Esophagus muscularis mucosa (tissue), 4 donors: ENCODE data around the gene UBE2G1. TPM values are rescaled to one million over a fixed set of nuclear protein-coding genes. Genes with fewer than 3 reads are reported as not detected.

Experiments used
- DNase-seq: peaks from one replicate; pipeline ENCODE4 v3.0.0-alpha.2; 2017; ENCODE audit errors: extremely low spot score
- H3K27ac ChIP-seq, 4 donors: fragments of 200-600 bp; sonication (generic); replicated peaks in 1 of 4; 1 replicate in 3 of 4; 2 replicates in 1 of 4; pipeline ENCODE4 v1.5.1; 2016 to 2019; ENCODE audit warnings: mild to moderate bottlenecking in 1 of 4
- H3K27me3 ChIP-seq, 4 donors: fragments of 200-600 bp; sonication (generic); one replicate each; pipeline versions ENCODE4 v1.5.1 to v1.6.0; 2016 to 2019
- H3K36me3 ChIP-seq, 4 donors: fragments of 200-600 bp; sonication (generic); one replicate each; pipeline ENCODE4 v1.5.1; 2016 to 2019
- H3K4me1 ChIP-seq, 4 donors: fragments of 200-600 bp; sonication (generic); one replicate each; pipeline ENCODE4 v1.5.1; 2016 to 2019
- H3K4me3 ChIP-seq, 4 donors: fragments of 200-600 bp; sonication (generic); 1 replicate in 2 of 4; 2 replicates in 2 of 4; pipeline ENCODE4 v1.5.1; 2016 to 2019; ENCODE audit warnings: mild to moderate bottlenecking in 4 of 4, moderate library complexity in 1 of 4
- H3K9me3 ChIP-seq, 4 donors: fragments of 200-600 bp; sonication (generic); 1 replicate in 3 of 4; 2 replicates in 1 of 4; pipeline ENCODE4 v1.5.1; 2016 to 2019
- CTCF ChIP-seq, 3 experiments: fragments of 200-600 bp in 2 of 3; fragments of 450-650 bp in 1 of 3; sonication (generic) in 2 of 3; IDR thresholded peaks; one replicate each; pipeline ENCODE4 v1.5.1; 2017 to 2019; ENCODE audit warnings: antibody characterized with exemption in 3 of 3, mild to moderate bottlenecking in 2 of 3, moderate library complexity in 1 of 3
- EP300 ChIP-seq: sonication (generic); formaldehyde crosslinking; IDR thresholded peaks from one replicate; pipeline ENCODE4 v1.6.1; 2017; ENCODE audit warnings: antibody characterized with exemption
- POLR2A ChIP-seq: fragments of 450-650 bp; IDR thresholded peaks from one replicate; pipeline ENCODE4 v1.6.1; 2017; ENCODE audit warnings: antibody characterized with exemption, moderate library complexity, mild to moderate bottlenecking, low read depth
- POLR2AphosphoS5 ChIP-seq, 2 donors: sonication (generic); formaldehyde crosslinking; IDR thresholded peaks; one replicate each; pipeline ENCODE4 v1.6.1; 2017; ENCODE audit warnings: antibody characterized with exemption in 2 of 2
- WGBS: methylation state at CpG from one replicate; pipeline ENCODE4 v1.1.5; 2018; 5-methylcytosine and 5-hydroxymethylcytosine counted together
- intact Hi-C: fragments of 100-400 bp; cut with DNase I; formaldehyde crosslinking; loops from one replicate; pipeline ENCODE4 v1.15.1; 2023
- total RNA-seq, 4 donors: library from RNA; depleted of rRNA; stranded (reverse); fragments of >200 nt; gene quantifications; one replicate each; pipeline versions ENCODE4 v1.1.0 to v1.2.1, GENCODE V29; 2016

UBE2G1 gene
- total RNA-seq, 4 donors from 2014 or later = 53.7 to 84.3 (median 61.2) TPM

- no peaks in the 10 kb centered on the region for H3K4me1 ChIP-seq
- no peak overlapping the region for H3K27ac ChIP-seq
- no peaks in the 10 kb centered on the region for H3K9me3 ChIP-seq
- no peak for DNase-seq
- intact Hi-C loops = no loop called here
- WGBS = 94% methylated on average over 6 of the region's 6 CpGs
- TF ChIP-seq POLR2AphosphoS5 (IDR thresholded peaks at IDR 0.05) (no peak), CTCF (IDR thresholded peaks at IDR 0.05) (no peak)
- no peaks in the 10 kb centered on the region for H3K27me3 ChIP-seq
- H3K36me3 ChIP-seq = no peaks in the 10 kb centered on the region
- H3K4me3 ChIP-seq = no peak overlapping the region
These were observed 31.4 kb upstream of the UBE2G1 start for GRCh38 chr17:4397840-4398239.

DNA sequence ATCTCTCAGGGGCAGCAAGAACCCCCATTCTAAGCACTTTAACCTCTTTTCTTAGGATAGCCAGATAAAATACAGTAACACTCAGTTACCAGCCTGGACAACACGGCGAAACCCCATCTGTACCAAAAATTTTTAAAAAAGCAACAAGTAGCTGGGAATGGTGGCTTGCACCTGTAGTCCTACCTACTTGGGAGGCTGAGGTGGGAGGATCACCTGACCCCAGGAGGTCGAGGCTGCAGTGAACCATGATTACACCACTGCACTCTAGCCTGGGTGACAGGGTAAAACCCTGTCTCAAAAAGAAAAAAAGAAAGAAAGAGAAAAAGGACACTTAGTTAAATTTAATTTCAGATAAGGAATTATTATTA, 28.6 kb upstream of the UBE2G1 start:
- TF ChIP-seq CTCF (IDR thresholded peaks at IDR 0.05) (no peak), EP300 (no peak), POLR2A (no peak), POLR2AphosphoS5 (IDR thresholded peaks at IDR 0.05) (no peak)
- H3K4me3 ChIP-seq = no peak overlapping the region
- no peaks in the 10 kb centered on the region for H3K9me3 ChIP-seq
- H3K27me3 ChIP-seq = no peaks in the 10 kb centered on the region
- WGBS = 92% methylated on average over 3 of the region's 3 CpGs
- no peaks in the 10 kb centered on the region for H3K4me1 ChIP-seq
- no peak overlapping the region for H3K27ac ChIP-seq
- no peak for DNase-seq
- intact Hi-C loops = no loop called here
- H3K36me3 ChIP-seq = no peaks in the 10 kb centered on the region

DNA sequence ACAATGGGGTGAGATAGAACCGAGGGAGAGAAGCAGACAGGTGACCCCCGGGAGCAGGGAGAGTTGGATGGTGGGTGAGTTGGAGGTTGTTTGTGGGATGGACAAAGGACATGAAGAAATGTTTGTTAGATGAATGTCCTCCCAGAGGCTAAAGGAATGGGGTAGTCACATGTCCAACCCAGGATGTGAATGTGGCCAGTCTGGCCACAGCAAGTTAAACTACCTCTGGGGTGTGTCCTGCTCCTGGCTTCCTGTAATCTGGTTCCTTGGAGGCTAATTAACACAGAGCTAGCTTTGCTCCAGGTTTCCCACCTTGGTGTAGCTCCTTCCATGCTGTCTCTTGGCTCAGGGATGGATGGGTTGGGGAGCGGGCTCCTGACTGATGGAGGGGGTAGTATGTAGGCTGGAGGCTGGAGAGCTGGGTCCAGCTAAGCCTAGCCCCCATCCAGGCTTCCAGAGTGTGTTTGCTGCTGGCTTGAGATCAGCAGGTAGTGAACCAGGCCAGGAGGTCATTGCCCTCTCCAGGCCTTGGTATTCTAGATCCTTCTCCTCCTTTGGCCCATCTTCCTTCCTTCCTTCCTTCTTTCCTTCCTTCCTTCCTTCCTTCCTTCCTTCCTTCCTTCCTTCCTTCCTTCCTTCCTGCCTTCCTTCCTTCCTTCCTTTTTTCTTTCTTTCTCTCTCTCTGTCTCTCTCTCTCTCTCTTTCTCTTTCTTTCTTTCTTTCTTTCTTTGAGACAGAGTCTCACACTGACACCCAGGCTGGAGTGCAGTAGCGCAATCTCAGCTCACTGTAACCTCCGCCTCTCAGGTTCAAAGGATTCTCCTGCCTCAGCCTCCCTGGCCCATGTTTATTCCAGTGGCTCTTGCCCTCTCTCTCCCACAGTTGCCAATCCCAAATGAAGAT, 28.0 kb upstream of the UBE2G1 start:
- intact Hi-C loops = no loop called here

DNA sequence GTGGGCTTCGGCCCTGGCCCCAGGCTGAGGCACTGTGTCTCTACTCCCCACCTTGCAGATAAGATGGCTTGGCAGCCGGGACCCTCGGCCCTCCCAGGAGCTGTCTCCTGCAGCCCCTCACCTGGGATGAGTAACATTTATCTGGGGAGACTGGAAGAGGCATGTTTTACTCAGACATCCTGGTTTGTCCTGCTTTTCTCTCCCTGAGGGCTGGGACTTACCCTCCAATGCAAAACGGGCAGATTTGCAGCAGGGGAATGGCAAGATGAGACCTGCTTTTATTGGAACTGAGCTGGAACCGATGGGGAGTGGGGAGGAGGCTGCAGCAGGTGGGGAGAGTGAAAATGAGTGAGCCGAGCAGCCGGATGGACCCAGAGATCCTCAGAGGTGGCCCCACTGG, 27.3 kb upstream of the UBE2G1 start:
- H3K27ac ChIP-seq = no peak overlapping the region
- H3K4me1 ChIP-seq = no peaks in the 10 kb centered on the region
- DNase-seq = no peak
- H3K36me3 ChIP-seq = no peaks in the 10 kb centered on the region
- WGBS = 77% methylated on average over 7 of the region's 7 CpGs
- no peaks in the 10 kb centered on the region for H3K9me3 ChIP-seq
- TF ChIP-seq POLR2AphosphoS5 (IDR thresholded peaks at IDR 0.05) = no peak
- TF ChIP-seq CTCF (IDR thresholded peaks at IDR 0.05) = no peak
- TF ChIP-seq EP300 = no peak
- no peak for TF ChIP-seq POLR2A
- intact Hi-C loops = no loop called here
- no peak overlapping the region for H3K4me3 ChIP-seq
- H3K27me3 ChIP-seq = no peaks in the 10 kb centered on the region

More for the DNA sequence above, 28.0 kb upstream of the UBE2G1 start:
- H3K27me3 ChIP-seq = no peaks in the 10 kb centered on the region
- whole genome bisulfite sequencing = 93% methylated on average over 5 of the region's 5 CpGs
- no peak for DNase-seq
- TF ChIP-seq POLR2AphosphoS5 (IDR thresholded peaks at IDR 0.05) (no peak), EP300 (no peak), CTCF (IDR thresholded peaks at IDR 0.05) (no peak), POLR2A (no peak)
- H3K27ac ChIP-seq = no peak overlapping the region
- no peaks in the 10 kb centered on the region for H3K36me3 ChIP-seq
- no peaks in the 10 kb centered on the region for H3K9me3 ChIP-seq
- no peaks in the 10 kb centered on the region for H3K4me1 ChIP-seq
- H3K4me3 ChIP-seq = no peak overlapping the region

- TF ChIP-seq POLR2AphosphoS5 (IDR thresholded peaks at IDR 0.05) (no peak), CTCF (IDR thresholded peaks at IDR 0.05) (no peak)
- Histone ChIP-seq H3K9me3 (no peaks in the 10 kb centered on the region), H3K27me3 (no peaks in the 10 kb centered on the region), H3K4me3 (no peak overlapping the region), H3K4me1 (peaks cover 0 to 8% (median 7%) of the 10 kb centered on the region in 4 donors), H3K27ac (no peak overlapping the region), H3K36me3 (no peaks in the 10 kb centered on the region)
- 80% methylated on average over 5 of the region's 8 CpGs for WGBS
- intact Hi-C loops = no loop called here
- DNase-seq = no peak
These were observed 22.6 kb upstream of the UBE2G1 start for GRCh38 chr17:4389079-4389478.
